Sigmoid colon (tissue), 4 donors: ENCODE data around the gene CRTC1.

Experiments
- CTCF ChIP-seq, 4 experiments: fragments of 450-650 bp in 3 of 4; fragments of 200-600 bp in 1 of 4; IDR thresholded peaks; one replicate each; pipeline ENCODE4 v1.5.1; 2016 to 2019; ENCODE audit warnings: antibody characterized with exemption in 4 of 4, mild to moderate bottlenecking in 3 of 4, moderate library complexity in 2 of 4
- EP300 ChIP-seq, 4 donors: sonication (generic); formaldehyde crosslinking; IDR thresholded peaks; one replicate each; pipeline ENCODE4 v1.6.1; 2017; ENCODE audit warnings: antibody characterized with exemption in 4 of 4
- POLR2A ChIP-seq, 2 donors: fragments of 450-650 bp; IDR thresholded peaks; one replicate each; pipeline ENCODE4 v1.6.1; 2016; ENCODE audit warnings: antibody characterized with exemption in 2 of 2, mild to moderate bottlenecking in 2 of 2, moderate library complexity in 2 of 2
- POLR2AphosphoS5 ChIP-seq, 4 donors: sonication (generic); formaldehyde crosslinking; IDR thresholded peaks; one replicate each; pipeline ENCODE4 v1.6.1; 2017; ENCODE audit warnings: antibody characterized with exemption in 4 of 4

GRCh38 chr19:18636969-18637629, 46.4 kb upstream of the CRTC1 start, which contains the start of gene KLHL26:
- TF ChIP-seq CTCF (IDR thresholded peaks at IDR 0.05) (no peak), POLR2AphosphoS5 (IDR thresholded peaks at IDR 0.05) (peak; percentile 81 to 91 (median 86)), EP300 (IDR thresholded peaks at IDR 0.05) (no peak), POLR2A (IDR thresholded peaks at IDR 0.05) (peak; percentile 35 to 45)
